IPS-18c (cell line): ENCODE results near the gene BLID.

Experiments
- H3K4me3 ChIP-seq: 2 replicates; pipeline ENCODE4 v1.7.0; 2013; ENCODE audit warnings: low read depth, mild to moderate bottlenecking, low read length, moderate library complexity; ENCODE audit not compliant: insufficient read depth
- H3K9me3 ChIP-seq: one replicate; pipeline ENCODE4 v1.6.1; 2013; ENCODE audit warnings: mild to moderate bottlenecking, low read length, moderate library complexity; ENCODE audit not compliant: control insufficient read depth, insufficient read depth

The BLID gene

DNA sequence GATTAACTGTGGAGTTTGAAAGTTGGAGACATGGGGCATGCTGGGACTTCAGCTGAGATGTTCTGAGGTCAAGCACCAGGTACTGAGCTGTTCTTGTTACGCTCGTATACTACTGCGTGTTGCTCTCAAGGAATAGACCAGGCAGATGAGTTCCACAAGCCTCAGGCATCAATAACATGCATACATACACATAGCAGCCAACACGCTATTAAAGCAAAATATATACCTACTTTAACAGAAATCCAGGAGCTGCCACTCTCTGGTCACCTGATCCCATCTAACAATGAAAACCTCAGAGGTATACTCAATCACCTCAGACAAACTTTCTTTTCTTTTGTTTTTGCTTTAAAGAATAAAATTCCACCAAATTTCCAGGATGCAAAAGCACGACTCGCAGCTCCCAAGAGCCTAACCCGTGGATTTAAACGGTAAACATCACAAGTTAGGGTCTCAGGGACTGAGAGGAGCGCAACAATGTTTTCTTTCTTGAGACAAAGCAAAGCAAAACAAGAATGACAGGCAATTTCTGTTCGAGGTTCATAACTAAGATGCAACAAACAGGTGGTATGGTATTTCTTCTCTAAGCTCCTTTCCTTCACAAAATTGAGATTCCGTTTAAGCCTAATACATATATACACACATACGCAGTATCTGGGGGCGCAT lies 16.5 kb downstream of the BLID start:
- peak overlapping the region; percentile 40; the same call in 1 of the 2 replicates for H3K4me3 ChIP-seq

DNA sequence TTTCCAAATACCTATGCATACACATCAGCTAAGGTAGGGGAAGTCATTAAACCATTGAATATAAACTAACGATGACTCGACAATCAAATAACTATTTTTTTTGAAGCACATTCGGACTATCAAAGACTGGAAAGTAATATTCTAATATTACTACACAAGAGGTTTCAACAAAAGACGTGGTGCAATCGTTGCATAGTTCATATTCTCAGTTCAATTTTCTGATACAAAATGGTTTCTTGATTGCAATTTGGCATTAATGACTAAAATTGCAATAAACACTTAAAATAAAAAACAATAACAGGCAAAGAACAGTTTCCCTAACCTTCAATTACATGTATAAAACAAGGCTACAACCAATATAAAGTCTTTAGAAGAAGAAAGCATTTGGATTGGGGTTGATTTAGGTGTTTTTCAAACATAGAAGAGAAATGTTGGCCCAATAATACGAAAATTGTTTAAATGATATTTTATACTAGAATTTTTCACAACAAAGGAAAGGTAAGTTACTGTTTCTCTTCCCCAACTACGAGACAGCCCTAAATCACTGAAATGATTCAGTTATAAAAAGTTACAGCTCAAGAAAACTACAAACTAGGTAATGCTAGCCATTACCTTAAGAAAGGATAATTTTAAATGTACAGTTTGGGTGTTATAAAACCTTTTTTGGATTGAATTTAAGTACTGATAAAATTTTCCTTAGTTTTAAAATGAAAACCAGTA lies 17.6 kb downstream of the BLID start:
- Histone ChIP-seq H3K9me3 (no peaks in the 10 kb centered on the region), H3K4me3 (no peak overlapping the region)

More for the DNA sequence above, 16.5 kb downstream of the BLID start:
- no peaks in the 10 kb centered on the region for H3K9me3 ChIP-seq

DNA sequence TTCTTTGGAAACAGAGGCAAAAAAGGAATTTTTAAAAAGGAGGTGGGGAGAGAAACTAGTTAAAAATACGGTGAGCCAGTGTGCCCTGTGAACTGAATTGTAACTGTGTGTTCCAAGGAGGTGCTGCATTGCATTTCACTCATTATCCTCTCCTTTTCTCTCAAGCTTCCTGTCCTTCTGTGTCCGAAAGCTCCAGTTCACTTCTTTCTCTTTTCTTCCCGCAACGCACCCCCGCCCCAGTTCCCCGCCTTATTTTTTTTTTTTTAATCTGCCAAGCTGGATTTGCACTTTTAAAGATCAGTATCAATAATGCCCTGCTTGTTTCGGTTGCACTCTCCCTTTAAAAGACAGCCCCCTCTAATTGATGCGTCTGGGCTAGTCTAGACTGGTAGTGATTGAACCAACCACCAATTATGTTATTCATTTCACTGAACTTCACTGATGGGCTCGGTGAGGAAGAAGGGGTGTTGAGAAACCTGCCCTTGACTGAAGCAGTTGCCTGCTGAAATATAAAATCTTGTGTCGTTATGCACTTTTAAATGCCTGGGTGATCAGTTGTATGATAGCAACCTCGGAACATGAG lies 18.5 kb downstream of the BLID start:
- H3K9me3 ChIP-seq, result no peaks in the 10 kb centered on the region
- H3K4me3 ChIP-seq, result no peak overlapping the region

DNA sequence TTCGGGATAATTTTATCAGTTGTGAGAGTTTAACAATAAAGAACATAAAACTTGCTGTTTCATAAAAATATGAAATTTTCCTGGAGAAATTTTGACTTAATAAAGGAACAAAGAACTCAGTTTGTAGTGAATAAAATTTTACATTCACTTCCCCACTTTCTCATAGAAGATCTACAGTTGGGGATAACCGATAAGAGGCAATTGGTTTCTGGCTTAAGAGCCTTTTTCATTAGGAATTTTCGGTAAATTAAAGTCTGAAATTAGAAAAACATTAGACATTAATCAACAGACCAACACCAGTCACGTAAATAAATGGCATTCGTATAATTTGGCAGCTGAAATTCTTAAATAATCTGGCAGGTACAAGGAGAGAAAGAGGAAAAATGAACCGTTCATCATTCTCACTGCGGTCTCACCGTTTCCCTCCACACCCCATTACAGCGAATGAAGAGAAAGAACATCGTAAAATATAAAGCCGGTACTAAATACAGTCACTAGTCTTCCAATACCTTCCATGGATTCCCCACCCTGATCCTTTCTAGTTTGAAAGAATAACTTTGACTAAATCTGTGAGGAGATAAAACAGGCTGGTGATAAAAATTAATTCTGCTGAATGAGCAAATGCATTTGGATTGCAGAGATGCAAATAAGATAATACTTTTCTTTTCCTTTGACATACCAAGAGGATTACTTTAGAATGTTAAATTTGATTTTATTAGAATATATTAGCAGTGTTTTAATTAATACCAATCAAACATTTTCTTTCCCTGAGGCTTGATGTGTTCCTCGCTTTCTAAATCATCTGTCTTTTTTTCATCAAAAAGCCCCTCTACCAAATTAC lies 19.5 kb downstream of the BLID start:
- H3K4me3 ChIP-seq, result no peak overlapping the region
- H3K9me3 ChIP-seq, result no peaks in the 10 kb centered on the region

DNA sequence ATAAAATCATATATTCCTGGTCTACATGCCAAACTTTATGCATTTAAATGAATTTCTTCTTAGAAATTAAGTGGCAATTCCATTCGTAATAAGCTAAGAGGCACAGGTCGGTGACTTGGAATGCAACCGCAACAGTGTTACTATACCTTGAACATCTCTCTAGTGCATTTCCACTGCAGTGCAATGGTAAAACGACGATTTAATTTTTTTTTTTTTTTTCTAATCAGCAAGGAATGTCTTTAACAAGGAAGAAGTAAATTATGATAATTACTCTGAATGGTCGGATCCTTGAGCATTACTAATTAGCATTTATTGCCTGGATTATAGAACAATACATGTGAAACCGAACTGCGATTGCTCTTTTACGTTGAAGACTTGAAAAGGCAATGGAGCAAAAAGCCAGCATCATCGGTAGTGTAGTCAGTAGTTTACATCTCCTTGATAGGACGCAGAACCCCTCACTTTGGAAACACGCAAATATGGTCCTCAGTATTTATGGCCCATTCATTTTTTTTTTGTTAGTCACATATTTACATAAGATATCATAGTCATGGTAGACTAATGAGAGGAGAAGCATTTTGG lies 20.2 kb downstream of the BLID start:
- no peak overlapping the region for H3K4me3 ChIP-seq
- no peaks in the 10 kb centered on the region for H3K9me3 ChIP-seq

DNA sequence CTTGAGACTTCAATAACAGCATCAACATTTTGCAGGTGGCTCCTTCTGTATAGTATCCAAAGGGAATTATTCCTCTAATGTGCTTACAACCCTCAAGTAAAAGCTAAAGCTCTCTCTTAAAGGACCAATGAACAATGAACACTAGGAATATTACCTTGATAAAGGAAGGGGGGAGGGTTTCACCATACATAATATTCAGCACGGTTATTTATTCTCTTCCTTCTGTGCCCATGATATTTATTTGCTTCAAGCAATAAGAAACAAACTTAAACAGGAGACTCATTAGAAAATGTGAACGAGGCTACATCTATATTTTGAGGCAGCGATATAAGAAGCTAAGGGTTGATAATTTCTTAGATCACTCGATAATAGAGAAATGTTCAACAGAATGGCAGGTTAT lies 21.2 kb downstream of the BLID start:
- Histone ChIP-seq H3K9me3 (no peaks in the 10 kb centered on the region), H3K4me3 (no peak overlapping the region)

DNA sequence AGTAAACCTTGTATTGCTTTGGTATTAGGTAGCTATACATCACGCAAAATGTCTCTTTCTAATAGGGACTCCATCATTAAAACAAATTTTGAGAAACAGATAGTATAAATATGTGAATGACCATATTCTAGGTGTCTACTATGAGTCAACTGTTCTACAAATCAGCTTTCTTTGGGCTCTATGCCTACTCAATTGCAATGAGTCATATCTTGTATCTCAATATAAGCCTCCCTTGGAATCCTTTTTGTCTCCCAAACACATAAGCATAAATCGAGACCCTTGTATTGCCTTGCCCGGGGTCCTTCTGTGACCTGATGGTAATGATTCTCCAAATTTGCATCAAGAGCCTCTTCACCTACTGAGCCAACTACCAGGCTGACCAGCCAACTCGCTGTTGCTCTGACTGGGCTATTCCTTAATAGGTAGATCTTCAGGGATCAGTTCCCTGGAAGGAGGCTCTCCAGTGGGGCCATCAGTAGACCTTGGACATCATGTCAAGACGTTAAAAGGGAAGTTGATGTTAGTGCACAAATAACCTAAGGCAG lies 22.2 kb downstream of the BLID start:
- Histone ChIP-seq H3K9me3 (no peaks in the 10 kb centered on the region), H3K4me3 (no peak overlapping the region)

DNA sequence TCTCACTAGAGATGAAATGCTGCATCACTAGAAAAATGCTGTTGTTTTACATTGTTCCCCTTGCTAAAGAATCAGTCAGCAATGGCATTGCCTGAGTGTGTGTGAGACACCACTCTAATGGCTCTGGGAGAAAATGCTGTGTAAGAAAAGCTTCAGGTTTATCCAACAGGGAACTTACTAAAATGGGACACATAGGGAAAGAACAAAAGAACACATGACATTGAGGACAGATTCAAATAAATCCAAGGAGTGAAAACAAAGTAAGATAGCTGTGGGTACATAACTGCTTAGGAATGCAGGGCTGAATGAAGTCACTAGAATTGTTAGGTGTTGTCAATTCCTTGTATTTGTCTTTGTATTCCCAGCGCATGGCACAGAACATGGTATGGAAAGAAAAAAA lies 24.2 kb downstream of the BLID start:
- Histone ChIP-seq H3K4me3 (no peak overlapping the region), H3K9me3 (no peaks in the 10 kb centered on the region)

DNA sequence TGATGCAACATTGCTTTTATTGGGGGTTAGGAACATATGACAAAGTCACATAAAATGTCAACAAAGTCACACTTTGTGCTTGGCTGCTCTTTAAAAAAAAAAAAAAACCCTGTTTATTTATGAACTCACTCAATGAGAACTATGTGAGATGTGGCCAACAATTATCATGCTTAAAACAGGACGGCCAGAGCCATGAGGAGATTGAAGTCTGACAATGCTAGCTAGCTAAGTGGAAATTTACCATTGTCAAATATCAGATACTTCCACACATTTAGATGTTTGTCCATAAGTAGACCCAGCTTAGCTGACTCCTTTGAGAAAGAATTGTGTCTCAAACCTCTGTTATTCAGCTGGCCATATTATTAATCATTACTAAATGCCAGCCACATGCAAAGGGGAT lies 26.9 kb downstream of the BLID start:
- no peak overlapping the region for H3K4me3 ChIP-seq
- H3K9me3 ChIP-seq, result no peaks in the 10 kb centered on the region

DNA sequence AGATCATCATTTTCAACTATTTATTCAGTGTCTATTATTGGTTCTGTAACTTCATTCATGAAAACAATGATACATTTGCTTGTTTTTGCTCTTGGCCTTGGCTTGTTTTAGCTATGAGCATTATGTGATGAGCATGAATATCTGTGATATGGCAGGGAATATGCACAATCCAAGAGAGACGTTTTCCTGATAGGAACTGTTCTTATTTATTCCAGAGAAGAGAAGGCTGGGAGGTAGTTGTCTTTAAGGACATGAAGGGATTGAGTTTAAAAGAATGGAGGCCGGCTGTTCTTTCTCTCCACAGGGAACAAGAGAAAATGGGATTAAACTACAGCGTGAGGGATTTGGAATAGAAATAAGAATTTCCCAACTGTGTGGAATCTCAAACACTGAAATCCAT lies 30.3 kb downstream of the BLID start:
- no peak overlapping the region for H3K4me3 ChIP-seq
- H3K9me3 ChIP-seq, result no peaks in the 10 kb centered on the region

DNA sequence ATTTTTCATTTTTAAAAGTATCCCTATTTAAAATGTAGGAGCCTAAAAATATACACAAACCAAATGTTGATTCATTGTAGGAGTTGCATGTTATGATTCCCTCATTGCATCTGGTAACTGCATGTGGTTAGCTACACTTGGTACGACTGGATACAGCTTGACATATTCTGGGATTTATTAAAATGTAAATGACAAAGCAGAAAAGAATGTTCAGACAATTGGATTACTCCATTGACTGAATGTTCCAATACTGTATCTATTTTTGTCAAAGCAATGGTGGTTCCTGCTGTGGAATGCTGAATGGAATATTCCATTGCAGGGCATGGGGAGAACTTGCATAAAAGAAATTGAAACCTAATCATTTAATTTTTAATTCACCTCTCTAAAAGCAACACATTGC lies 30.8 kb downstream of the BLID start:
- no peak overlapping the region for H3K4me3 ChIP-seq
- H3K9me3 ChIP-seq, result no peaks in the 10 kb centered on the region

DNA sequence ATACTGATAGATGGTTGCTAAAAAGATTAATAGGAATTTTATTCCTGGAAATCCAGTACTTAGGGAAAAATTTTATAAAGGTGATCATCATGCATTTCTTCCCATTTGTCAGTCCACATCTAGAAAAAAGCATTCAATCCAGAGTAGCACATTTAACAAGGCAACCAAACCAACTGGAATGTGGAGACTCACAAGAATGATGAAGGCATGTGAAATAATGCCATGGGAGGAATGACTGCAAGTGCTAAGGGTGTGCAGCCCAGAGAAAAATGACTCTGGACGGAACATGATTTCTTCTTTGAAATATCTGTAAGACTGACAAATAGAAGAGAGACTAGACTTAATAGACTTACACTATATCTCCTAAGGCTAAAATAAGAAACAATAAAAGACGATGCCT lies 33.8 kb downstream of the BLID start:
- H3K9me3 ChIP-seq, result no peaks in the 10 kb centered on the region
- no peak overlapping the region for H3K4me3 ChIP-seq

DNA sequence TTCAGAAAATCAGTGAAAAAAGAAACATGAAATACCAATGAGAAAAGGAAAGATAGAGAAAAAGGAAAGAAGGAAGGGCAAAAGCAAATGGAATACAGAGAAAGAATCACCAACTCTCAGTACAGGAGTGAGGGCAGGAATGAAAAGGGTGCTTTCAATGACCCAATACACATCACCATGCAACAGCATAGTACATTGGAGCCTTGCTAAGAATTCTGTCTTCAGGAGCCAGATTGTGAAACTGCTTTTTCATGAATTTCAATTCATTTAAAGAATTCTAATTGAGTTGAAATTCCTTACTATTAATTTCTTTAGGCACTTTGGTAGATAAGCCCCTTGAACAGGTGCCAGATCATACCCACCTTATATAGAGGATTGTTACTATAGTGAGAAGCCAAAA lies 34.9 kb downstream of the BLID start:
- Histone ChIP-seq H3K9me3 (no peaks in the 10 kb centered on the region), H3K4me3 (no peak overlapping the region)

DNA sequence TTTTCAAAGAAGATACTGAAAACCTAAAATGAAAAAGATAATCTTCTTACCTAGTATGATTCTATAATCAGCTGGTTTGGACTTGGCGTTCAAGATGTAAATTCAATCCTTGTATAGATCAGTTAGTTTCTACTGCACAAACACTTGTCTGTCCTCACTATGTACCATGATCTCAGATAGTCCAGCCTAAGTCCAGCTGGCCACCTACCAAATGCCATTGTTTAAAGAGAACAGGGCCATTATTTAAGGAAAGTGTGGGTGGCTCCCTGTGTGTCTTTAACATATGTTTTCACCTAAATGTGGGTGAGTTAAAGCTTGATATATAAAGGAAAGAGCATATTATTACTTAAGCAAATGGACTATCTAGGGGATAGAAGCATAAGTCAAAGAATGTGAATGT lies 38.6 kb downstream of the BLID start:
- Histone ChIP-seq H3K4me3 (no peak overlapping the region), H3K9me3 (no peaks in the 10 kb centered on the region)

DNA sequence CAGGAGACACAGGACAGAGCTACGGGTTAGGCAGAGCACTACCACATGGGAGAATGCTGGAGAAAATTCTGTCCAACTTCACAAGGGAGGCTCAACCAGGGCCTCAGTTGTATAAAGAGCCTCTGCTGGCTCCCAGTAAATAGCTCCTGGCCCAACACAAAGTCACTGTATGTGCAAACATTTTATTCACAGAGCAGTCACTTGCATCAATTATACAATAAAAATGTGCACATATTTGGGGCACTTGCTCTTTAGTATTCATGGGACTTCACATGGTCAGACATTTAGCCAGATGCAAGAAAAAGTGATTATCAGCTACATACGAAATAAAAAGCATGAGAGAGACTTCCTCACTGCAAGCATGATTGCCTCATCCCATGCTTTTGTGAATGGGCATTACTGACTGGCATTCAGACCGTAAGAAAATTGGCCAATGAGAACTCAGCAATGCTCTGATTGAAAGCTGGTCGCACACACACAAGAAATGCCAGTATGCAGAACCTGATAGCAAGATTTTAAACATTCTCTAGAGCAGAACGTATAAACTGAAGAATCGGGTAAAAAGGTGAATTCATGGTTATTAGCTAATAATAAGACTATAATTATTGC lies 39.4 kb downstream of the BLID start:
- no peaks in the 10 kb centered on the region for H3K9me3 ChIP-seq
- H3K4me3 ChIP-seq, result no peak overlapping the region

DNA sequence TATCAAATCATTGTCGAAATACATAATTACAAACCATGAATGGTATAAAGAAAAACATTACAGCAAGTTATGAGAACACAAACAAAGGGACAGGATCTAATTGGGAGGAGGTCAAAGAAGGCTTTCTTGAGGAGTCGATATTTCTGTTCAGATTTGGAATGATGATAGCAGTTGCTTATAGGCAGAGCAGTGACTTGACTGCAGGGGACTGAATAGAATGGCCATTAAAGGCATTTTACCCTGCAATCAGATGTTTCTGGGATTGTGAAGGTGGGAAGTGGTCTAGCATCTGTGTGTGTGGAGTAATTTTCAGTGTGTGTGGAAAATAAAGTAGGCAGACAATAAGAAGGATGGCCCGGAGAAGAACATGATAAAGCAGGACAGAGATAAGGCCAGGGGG lies 41.0 kb downstream of the BLID start:
- Histone ChIP-seq H3K9me3 (no peaks in the 10 kb centered on the region), H3K4me3 (no peak overlapping the region)

DNA sequence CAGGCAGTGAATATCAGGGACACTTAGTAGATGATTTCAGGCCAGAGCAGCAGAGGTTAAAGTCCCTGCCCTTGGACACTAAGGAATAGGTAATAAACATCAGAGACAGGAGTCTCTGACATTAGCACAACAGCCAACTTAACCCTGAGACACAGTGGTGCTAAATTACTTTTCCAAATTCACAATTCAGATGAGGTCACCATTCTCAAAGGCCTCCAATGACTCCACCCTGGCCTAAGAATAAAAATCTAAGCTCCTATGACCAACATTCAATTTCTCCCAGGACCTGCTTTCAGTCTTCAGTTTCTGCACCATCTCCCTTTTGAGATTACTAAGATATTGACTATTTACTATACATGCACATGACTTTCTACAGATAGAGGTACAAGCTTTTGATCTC lies 42.0 kb downstream of the BLID start:
- Histone ChIP-seq H3K9me3 (no peaks in the 10 kb centered on the region), H3K4me3 (no peak overlapping the region)
